Muscle layer of duodenum (tissue), 2 donors: Measurements from ENCODE around the gene NPFFR2.

Experiments
- H3K27ac ChIP-seq: one replicate; pipeline ENCODE4 v1.7.0; 2013; ENCODE audit warnings: mild to moderate bottlenecking, low read length
- H3K27me3 ChIP-seq: one replicate; pipeline ENCODE4 v1.7.0; 2013; ENCODE audit warnings: low read depth, mild to moderate bottlenecking, control low read depth, low read length
- H3K36me3 ChIP-seq, 2 donors: one replicate each; pipeline ENCODE4 v1.7.0; 2013; ENCODE audit warnings: low read length in 2 of 2, control low read depth in 1 of 2, mild to moderate bottlenecking in 1 of 2; ENCODE audit not compliant: insufficient read depth in 2 of 2, control insufficient read depth in 1 of 2
- H3K4me1 ChIP-seq, 2 donors: one replicate each; pipeline ENCODE4 v1.7.0; 2013; ENCODE audit warnings: low read length in 2 of 2, mild to moderate bottlenecking in 2 of 2, control low read depth in 1 of 2, moderate library complexity in 1 of 2; ENCODE audit not compliant: insufficient read depth in 2 of 2, control insufficient read depth in 1 of 2
- H3K4me3 ChIP-seq, 2 donors: one replicate each; pipeline ENCODE4 v1.7.0; 2013; ENCODE audit warnings: low read length in 2 of 2, low read depth in 1 of 2, mild to moderate bottlenecking in 1 of 2
- H3K9me3 ChIP-seq, 2 donors: one replicate each; pipeline ENCODE4 v1.7.0; 2013; ENCODE audit warnings: low read length in 2 of 2, control low read depth in 1 of 2, mild to moderate bottlenecking in 1 of 2; ENCODE audit not compliant: control insufficient read depth in 1 of 2
- donor health status: healthy.

NPFFR2 gene

DNA sequence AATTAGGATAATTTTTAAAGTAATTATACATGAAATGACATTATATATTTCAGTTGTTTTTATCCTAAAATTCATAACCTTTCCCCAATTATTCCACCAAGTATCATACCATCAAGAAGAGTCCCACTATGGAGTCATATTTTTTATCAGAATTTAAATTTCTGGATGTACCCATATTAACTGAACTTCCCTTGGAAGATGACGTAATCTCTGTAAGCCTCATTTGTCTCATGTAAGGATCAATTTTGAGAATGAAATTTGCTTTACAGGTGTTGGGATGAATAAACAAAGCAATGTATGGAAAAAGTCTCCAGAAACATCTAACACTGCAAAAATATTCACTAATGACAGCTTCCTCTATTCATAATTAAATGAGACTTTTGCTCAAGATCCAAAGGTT, 147.5 kb downstream of the NPFFR2 start:
- no peaks in the 10 kb centered on the region for H3K27me3 ChIP-seq
- H3K4me1 ChIP-seq = no peaks in the 10 kb centered on the region
- H3K9me3 ChIP-seq = peaks cover 0 to 3% of the 10 kb centered on the region in 2 donors
- H3K36me3 ChIP-seq = no peaks in the 10 kb centered on the region
- H3K4me3 ChIP-seq = no peak overlapping the region
- no peak overlapping the region for H3K27ac ChIP-seq

DNA sequence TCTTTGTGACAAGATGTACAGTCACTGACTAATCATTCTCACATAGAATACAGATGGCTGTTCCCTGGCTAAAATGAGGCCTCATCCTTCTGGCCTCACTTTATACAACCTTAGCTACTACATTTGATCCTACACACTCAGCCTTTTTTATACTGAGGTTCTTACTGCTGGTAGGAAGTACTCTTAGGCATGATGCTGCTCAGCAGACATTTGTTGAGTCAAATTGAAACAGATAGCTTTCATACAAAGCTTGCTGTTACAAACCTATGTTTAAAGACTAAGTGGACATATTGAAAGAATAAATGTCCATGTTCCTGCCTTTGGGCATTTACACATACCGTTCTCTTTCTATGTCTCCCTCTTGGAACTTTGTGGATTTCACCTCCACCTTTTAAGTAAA, 154.9 kb downstream of the NPFFR2 start:
- H3K36me3 ChIP-seq = no peaks in the 10 kb centered on the region
- H3K9me3 ChIP-seq = no peaks in the 10 kb centered on the region
- no peak overlapping the region for H3K4me3 ChIP-seq
- no peaks in the 10 kb centered on the region for H3K4me1 ChIP-seq
- no peak overlapping the region for H3K27ac ChIP-seq
- H3K27me3 ChIP-seq = no peaks in the 10 kb centered on the region

DNA sequence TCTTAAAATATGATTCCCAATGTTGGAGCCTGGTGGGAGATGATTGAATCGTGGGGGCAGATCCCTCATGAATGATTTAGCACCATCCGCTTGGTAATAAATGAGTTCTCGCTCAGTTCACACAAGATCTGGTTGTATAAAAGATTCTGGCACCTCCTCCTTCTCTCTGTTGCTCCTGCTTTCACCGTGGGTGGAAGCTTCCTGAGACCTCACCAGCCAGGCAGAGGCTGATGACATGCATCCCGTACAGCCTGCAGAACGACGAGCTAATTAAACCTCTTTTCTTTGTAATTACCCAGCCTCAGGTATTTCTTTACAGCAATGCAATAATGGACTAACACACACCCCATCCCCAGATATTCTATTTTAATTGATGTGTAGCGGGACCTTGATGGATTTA, 162.2 kb downstream of the NPFFR2 start:
- H3K27ac ChIP-seq = no peak overlapping the region
- no peaks in the 10 kb centered on the region for H3K9me3 ChIP-seq
- H3K4me3 ChIP-seq = no peak overlapping the region
- H3K36me3 ChIP-seq = no peaks in the 10 kb centered on the region
- H3K4me1 ChIP-seq = no peaks in the 10 kb centered on the region
- no peaks in the 10 kb centered on the region for H3K27me3 ChIP-seq

DNA sequence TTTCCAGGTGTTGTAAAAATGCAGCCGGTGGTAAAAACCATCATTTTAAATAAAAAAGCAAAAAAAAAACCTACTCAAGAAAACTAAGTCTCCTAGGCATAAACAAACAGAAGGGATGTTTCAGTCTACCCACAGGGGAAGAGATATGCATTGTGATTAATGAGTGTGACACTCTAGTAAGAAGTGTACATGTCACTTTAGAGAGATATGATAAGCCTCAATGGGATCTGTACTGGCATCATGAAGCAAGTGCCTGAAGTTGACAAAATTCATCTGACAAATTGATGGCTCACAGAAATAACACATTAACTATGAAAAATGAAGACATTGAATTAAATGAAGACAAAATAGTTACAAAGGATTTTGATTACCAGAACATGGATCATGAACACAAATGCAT, 162.7 kb downstream of the NPFFR2 start:
- no peak overlapping the region for H3K27ac ChIP-seq
- H3K9me3 ChIP-seq = no peaks in the 10 kb centered on the region
- H3K4me1 ChIP-seq = no peaks in the 10 kb centered on the region

More for the DNA sequence above, 162.7 kb downstream of the NPFFR2 start:
- H3K4me3 ChIP-seq = no peak overlapping the region
- no peaks in the 10 kb centered on the region for H3K36me3 ChIP-seq
- H3K27me3 ChIP-seq = no peaks in the 10 kb centered on the region
